NB4 (cell line): ENCODE results near the gene KIF5C.

Experiments
- TF ChIP-seq, protein P1 (sequence below): IDR thresholded peaks from 2 replicates; pipeline ENCODE4 v1.6.1; 2011; ENCODE audit warnings: low read depth, low read length
- TF ChIP-seq, protein P2 (sequence below): IDR thresholded peaks from one replicate; pipeline ENCODE4 v1.5.1; 2012; ENCODE audit warnings: low read depth, low read length

DNA sequence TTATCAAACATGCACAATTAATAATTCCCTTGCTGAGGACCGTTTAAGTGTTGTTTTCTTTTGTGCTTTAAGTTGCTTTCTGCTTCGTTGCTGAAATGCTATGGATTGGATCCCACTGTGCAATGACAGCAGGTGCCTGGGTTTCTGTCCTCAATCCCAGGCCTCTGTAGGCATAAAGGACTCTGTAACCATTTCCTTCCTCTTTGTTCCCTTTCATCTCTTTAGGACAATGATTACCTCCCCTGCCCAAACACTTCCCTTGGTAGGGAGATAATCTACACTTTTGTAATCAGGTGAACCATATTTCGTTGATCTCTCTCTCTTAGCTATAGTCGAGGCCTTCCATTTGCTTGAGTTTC, 104.9 kb downstream of the KIF5C start:
- TF ChIP-seq, protein P1, sequence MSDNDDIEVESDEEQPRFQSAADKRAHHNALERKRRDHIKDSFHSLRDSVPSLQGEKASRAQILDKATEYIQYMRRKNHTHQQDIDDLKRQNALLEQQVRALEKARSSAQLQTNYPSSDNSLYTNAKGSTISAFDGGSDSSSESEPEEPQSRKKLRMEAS = no peak
- TF ChIP-seq, protein P2, sequence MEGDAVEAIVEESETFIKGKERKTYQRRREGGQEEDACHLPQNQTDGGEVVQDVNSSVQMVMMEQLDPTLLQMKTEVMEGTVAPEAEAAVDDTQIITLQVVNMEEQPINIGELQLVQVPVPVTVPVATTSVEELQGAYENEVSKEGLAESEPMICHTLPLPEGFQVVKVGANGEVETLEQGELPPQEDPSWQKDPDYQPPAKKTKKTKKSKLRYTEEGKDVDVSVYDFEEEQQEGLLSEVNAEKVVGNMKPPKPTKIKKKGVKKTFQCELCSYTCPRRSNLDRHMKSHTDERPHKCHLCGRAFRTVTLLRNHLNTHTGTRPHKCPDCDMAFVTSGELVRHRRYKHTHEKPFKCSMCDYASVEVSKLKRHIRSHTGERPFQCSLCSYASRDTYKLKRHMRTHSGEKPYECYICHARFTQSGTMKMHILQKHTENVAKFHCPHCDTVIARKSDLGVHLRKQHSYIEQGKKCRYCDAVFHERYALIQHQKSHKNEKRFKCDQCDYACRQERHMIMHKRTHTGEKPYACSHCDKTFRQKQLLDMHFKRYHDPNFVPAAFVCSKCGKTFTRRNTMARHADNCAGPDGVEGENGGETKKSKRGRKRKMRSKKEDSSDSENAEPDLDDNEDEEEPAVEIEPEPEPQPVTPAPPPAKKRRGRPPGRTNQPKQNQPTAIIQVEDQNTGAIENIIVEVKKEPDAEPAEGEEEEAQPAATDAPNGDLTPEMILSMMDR = no peak
